ENCODE results near the gene SRRM3.
"Not testable (repeated sequence)": the region's sequence is repeated elsewhere in the genome, so short reads cannot be mapped to it uniquely, and the experiment has no call there.

Gene SRRM3

GRCh38 chr7:76267107-76267893 is 65.6 kb downstream of the SRRM3 start:
- DNase-seq, result no peak

- DNase-seq, result no peak
These were observed 66.1 kb downstream of the SRRM3 start for GRCh38 chr7:76267894-76268183.

- DNase-seq, result no peak
These were observed 66.7 kb downstream of the SRRM3 start for GRCh38 chr7:76268376-76268775.

- DNase-seq, result no peak
These were observed 68.2 kb downstream of the SRRM3 start for GRCh38 chr7:76269895-76270294.

GRCh38 chr7:76271384-76271783 is 69.7 kb downstream of the SRRM3 start:
- not testable (repeated sequence) for DNase-seq

GRCh38 chr7:76272142-76272541 is 70.4 kb downstream of the SRRM3 start:
- DNase-seq, result no peak

- no peak for DNase-seq
These were observed 71.3 kb downstream of the SRRM3 start for GRCh38 chr7:76272851-76273497.

- DNase-seq, result no peak
These were observed 71.8 kb downstream of the SRRM3 start for GRCh38 chr7:76273503-76273902.

GRCh38 chr7:76278540-76278939 is 76.8 kb downstream of the SRRM3 start:
- no peak for DNase-seq

GRCh38 chr7:76280408-76280807 is 78.7 kb downstream of the SRRM3 start:
- DNase-seq, result no peak

- no peak for DNase-seq
These were observed 79.5 kb downstream of the SRRM3 start for GRCh38 chr7:76281006-76281705.

GRCh38 chr7:76281706-76282343 is 80.1 kb downstream of the SRRM3 start:
- DNase-seq, result no peak

- no peak for DNase-seq
These were observed 80.9 kb downstream of the SRRM3 start for GRCh38 chr7:76282344-76283253.

GRCh38 chr7:76283254-76284159 is 81.8 kb downstream of the SRRM3 start:
- DNase-seq, result no peak

GRCh38 chr7:76285604-76286374 is 84.1 kb downstream of the SRRM3 start:
- no peak for DNase-seq

GRCh38 chr7:76286842-76287403 is 85.2 kb downstream of the SRRM3 start:
- DNase-seq, result no peak

- not testable (repeated sequence) for DNase-seq
These were observed 89.2 kb downstream of the SRRM3 start for GRCh38 chr7:76290847-76291350.

- DNase-seq, result no peak
These were observed 89.9 kb downstream of the SRRM3 start for GRCh38 chr7:76291351-76292212.

- DNase-seq, result no peak
These were observed 90.5 kb downstream of the SRRM3 start for GRCh38 chr7:76292213-76292573.
